ENCODE measurements around the gene SLC10A6.

GRCh38 chr4:86891762-86892635 lies 42.8 kb upstream of the SLC10A6 start, which contains the start of gene C4orf36:
- TF ChIP-seq POLR2A (IDR thresholded peaks at IDR 0.05; ENCODE audit: low read depth, low read length), result no peak
- TF ChIP-seq, protein P1, sequence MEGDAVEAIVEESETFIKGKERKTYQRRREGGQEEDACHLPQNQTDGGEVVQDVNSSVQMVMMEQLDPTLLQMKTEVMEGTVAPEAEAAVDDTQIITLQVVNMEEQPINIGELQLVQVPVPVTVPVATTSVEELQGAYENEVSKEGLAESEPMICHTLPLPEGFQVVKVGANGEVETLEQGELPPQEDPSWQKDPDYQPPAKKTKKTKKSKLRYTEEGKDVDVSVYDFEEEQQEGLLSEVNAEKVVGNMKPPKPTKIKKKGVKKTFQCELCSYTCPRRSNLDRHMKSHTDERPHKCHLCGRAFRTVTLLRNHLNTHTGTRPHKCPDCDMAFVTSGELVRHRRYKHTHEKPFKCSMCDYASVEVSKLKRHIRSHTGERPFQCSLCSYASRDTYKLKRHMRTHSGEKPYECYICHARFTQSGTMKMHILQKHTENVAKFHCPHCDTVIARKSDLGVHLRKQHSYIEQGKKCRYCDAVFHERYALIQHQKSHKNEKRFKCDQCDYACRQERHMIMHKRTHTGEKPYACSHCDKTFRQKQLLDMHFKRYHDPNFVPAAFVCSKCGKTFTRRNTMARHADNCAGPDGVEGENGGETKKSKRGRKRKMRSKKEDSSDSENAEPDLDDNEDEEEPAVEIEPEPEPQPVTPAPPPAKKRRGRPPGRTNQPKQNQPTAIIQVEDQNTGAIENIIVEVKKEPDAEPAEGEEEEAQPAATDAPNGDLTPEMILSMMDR (IDR thresholded peaks at IDR 0.05; ENCODE audit: extremely low read depth in 1 of 2, insufficient read depth in 1 of 2, low read depth in 1 of 2, low read length in 2 of 2), result peak in 1 of 2 donors; percentile 1
- no peak for TF ChIP-seq JUN (IDR thresholded peaks at IDR 0.05; ENCODE audit: borderline replicate concordance, insufficient read depth, insufficient read length, low read depth)

All from endothelial cell of umbilical vein (primary cell).